Astrocyte (in vitro differentiated cells and primary cell): ENCODE measurements around the gene DXO. TPM values are rescaled to one million over a fixed set of nuclear protein-coding genes. Genes with fewer than 3 reads are reported as not detected.

Experiments
- DNase-seq: peaks from one replicate; pipeline ENCODE4 v3.0.0-alpha.2; 2010; ENCODE audit warnings: low read depth
- FAIRE-seq: peaks from 2 replicates; lab custom pipeline; 2011; peaks lifted over from hg19 to GRCh38; lab: Jason Lieb, UNC
- H2AFZ ChIP-seq: 2 replicates; pipeline ENCODE4 v1.6.0; 2012; ENCODE audit warnings: low read depth, low read length, inconsistent platforms
- H3K27ac ChIP-seq: 2 replicates; pipeline ENCODE4 v1.5.1; 2011; ENCODE audit warnings: low read depth, low read length, inconsistent platforms
- H3K27me3 ChIP-seq: 2 replicates; pipeline ENCODE4 v1.6.0; 2011; ENCODE audit warnings: low read length, inconsistent platforms; ENCODE audit not compliant: insufficient read depth
- H3K36me3 ChIP-seq: 2 replicates; pipeline ENCODE4 v1.5.1; 2011; ENCODE audit warnings: low read length, inconsistent platforms; ENCODE audit not compliant: insufficient read depth
- H3K4me1 ChIP-seq: 2 replicates; pipeline ENCODE4 v1.5.1; 2011; ENCODE audit warnings: low read length, inconsistent platforms; ENCODE audit not compliant: insufficient read depth
- H3K4me2 ChIP-seq: 2 replicates; pipeline ENCODE4 v1.6.0; 2012; ENCODE audit warnings: low read length, inconsistent platforms
- H3K4me3 ChIP-seq: 2 replicates; pipeline ENCODE4 v1.5.1; 2011; ENCODE audit warnings: low read depth, mild to moderate bottlenecking, low read length, inconsistent platforms; ENCODE audit not compliant: insufficient read depth
- H3K79me2 ChIP-seq: 2 replicates; pipeline ENCODE4 v1.6.0; 2012; ENCODE audit warnings: mild to moderate bottlenecking, low read length, inconsistent platforms; ENCODE audit not compliant: insufficient read depth
- H3K9ac ChIP-seq: 2 replicates; pipeline ENCODE4 v1.6.0; 2012; ENCODE audit warnings: mild to moderate bottlenecking, low read length, inconsistent platforms
- H3K9me3 ChIP-seq: 2 replicates; pipeline ENCODE4 v1.5.1; 2012; ENCODE audit warnings: low read depth, mild to moderate bottlenecking, low read length, inconsistent platforms; ENCODE audit not compliant: insufficient read depth
- H4K20me1 ChIP-seq: 2 replicates; pipeline ENCODE4 v1.6.0; 2012; ENCODE audit warnings: low read length, inconsistent platforms; ENCODE audit not compliant: insufficient read depth
- H3K27ac Mint-ChIP-seq: one replicate; pipeline ENCODE4 v1.8.0; 2021; ENCODE audit warnings: mild to moderate bottlenecking, mixed read lengths; ENCODE audit not compliant: unreplicated experiment
- H3K27me3 Mint-ChIP-seq: one replicate; pipeline ENCODE4 v1.8.0; 2021; ENCODE audit warnings: low read depth, mixed read lengths; ENCODE audit not compliant: unreplicated experiment
- H3K36me3 Mint-ChIP-seq: one replicate; pipeline ENCODE4 v1.8.0; 2021; ENCODE audit warnings: low read depth, mixed read lengths; ENCODE audit not compliant: unreplicated experiment
- H3K4me1 Mint-ChIP-seq: one replicate; pipeline ENCODE4 v1.8.0; 2021; ENCODE audit warnings: low read depth, mixed read lengths; ENCODE audit not compliant: unreplicated experiment
- H3K4me3 Mint-ChIP-seq: one replicate; pipeline ENCODE4 v1.8.0; 2021; ENCODE audit warnings: mild to moderate bottlenecking, moderate library complexity, mixed read lengths; ENCODE audit not compliant: unreplicated experiment
- H3K9me3 Mint-ChIP-seq: one replicate; pipeline ENCODE4 v1.8.0; 2021; ENCODE audit warnings: mild to moderate bottlenecking, mixed read lengths; ENCODE audit not compliant: unreplicated experiment
- EZH2 ChIP-seq: IDR thresholded peaks from 2 replicates; pipeline ENCODE4 v1.6.1; 2012; ENCODE audit warnings: mild to moderate bottlenecking, low read length, inconsistent platforms; ENCODE audit not compliant: insufficient read depth
- total RNA-seq: library from RNA; stranded (reverse); gene quantifications from 2 replicates; pipeline ENCODE4 v1.2.1, GENCODE V29; 2021
- TF ChIP-seq, protein P1 (sequence below): IDR thresholded peaks from 2 replicates; pipeline ENCODE4 v1.5.1; 2011; ENCODE audit warnings: low read depth, mild to moderate bottlenecking, inconsistent platforms, low read length, moderate library complexity; ENCODE audit not compliant: insufficient read depth

DXO gene
- total RNA-seq, 1 donor from 2014 or later: 12.6 TPM

DNA sequence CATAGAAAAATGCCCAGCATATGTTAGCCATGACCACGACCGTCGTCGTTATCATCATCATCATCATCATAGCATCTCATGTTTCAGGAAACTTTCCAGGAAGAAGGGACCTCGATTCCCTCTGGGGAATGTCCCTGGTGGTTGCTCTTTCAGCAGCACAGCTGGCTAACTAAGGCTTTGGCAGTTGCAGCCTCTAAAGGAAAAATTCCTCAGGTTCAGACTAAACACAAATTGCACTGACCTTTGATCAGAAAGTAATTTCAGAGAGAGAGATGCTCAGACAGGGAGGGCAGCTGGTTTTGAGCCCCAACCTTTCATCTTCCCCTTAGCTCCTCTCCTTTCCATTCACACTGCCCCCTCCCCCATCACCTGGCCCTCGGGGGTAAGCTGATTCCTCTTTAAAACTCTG, 31.7 kb downstream of the DXO start:
- H2AFZ ChIP-seq: no peak overlapping the region
- H3K27ac Mint-ChIP-seq: peak overlapping the region; percentile 84
- peaks cover 14% of the 10 kb centered on the region for H3K27me3 ChIP-seq
- peaks cover 8% of the 10 kb centered on the region for H3K4me1 Mint-ChIP-seq
- H3K36me3 Mint-ChIP-seq: no peaks in the 10 kb centered on the region
- H3K9ac ChIP-seq: no peak overlapping the region
- FAIRE-seq: no peak
- no peaks in the 10 kb centered on the region for H3K36me3 ChIP-seq
- peak; percentile 7 for DNase-seq
- H3K4me1 ChIP-seq: peaks cover under 1% of the 10 kb centered on the region
- H3K9me3 ChIP-seq: no peaks in the 10 kb centered on the region
- no peak overlapping the region for H3K4me2 ChIP-seq
- H3K4me3 ChIP-seq: no peak overlapping the region
- TF ChIP-seq EZH2: no peak
- TF ChIP-seq, protein P1, sequence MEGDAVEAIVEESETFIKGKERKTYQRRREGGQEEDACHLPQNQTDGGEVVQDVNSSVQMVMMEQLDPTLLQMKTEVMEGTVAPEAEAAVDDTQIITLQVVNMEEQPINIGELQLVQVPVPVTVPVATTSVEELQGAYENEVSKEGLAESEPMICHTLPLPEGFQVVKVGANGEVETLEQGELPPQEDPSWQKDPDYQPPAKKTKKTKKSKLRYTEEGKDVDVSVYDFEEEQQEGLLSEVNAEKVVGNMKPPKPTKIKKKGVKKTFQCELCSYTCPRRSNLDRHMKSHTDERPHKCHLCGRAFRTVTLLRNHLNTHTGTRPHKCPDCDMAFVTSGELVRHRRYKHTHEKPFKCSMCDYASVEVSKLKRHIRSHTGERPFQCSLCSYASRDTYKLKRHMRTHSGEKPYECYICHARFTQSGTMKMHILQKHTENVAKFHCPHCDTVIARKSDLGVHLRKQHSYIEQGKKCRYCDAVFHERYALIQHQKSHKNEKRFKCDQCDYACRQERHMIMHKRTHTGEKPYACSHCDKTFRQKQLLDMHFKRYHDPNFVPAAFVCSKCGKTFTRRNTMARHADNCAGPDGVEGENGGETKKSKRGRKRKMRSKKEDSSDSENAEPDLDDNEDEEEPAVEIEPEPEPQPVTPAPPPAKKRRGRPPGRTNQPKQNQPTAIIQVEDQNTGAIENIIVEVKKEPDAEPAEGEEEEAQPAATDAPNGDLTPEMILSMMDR: no peak
- H3K9me3 Mint-ChIP-seq: no peaks in the 10 kb centered on the region
- no peak overlapping the region for H3K4me3 Mint-ChIP-seq
- H3K79me2 ChIP-seq: no peaks in the 10 kb centered on the region
- peaks cover 34% of the 10 kb centered on the region for H3K27me3 Mint-ChIP-seq
- H3K27ac ChIP-seq: no peak overlapping the region
- H4K20me1 ChIP-seq: no peaks in the 10 kb centered on the region

DNA sequence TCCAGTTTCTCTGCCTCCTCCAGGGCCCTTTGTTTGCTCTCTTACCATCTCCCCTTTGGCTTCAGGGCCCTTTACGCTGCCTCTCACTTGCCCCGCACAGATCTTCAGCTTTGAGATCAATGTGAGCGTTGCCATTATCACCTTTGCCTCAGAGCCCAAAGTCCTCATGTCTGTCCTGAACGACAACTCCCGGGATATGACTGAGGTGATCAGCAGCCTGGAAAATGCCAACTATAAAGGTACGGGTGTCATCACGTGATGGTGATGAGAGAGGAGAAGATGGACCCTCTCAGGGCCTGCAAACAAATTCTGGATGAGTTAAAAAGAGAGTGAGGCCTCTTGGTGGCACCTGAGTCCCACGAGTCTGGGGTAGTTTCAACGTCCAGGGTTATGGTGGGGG, 36.1 kb downstream of the DXO start:
- Histone ChIP-seq H3K4me1 (no peaks in the 10 kb centered on the region), H3K36me3 (no peaks in the 10 kb centered on the region), H3K79me2 (no peaks in the 10 kb centered on the region), H2AFZ (no peak overlapping the region), H3K4me3 (no peak overlapping the region), H3K4me2 (no peak overlapping the region), H3K27me3 (peaks cover 5% of the 10 kb centered on the region), H4K20me1 (no peaks in the 10 kb centered on the region), H3K9ac (no peak overlapping the region), H3K27ac (no peak overlapping the region), H3K9me3 (no peaks in the 10 kb centered on the region)
- H3K4me1 Mint-ChIP-seq: peaks cover 5% of the 10 kb centered on the region
- FAIRE-seq (no peak), DNase-seq (no peak)
- peaks cover 7% of the 10 kb centered on the region for H3K36me3 Mint-ChIP-seq
- peaks cover 5% of the 10 kb centered on the region for H3K9me3 Mint-ChIP-seq
- no peak overlapping the region for H3K27ac Mint-ChIP-seq
- peaks cover 28% of the 10 kb centered on the region for H3K27me3 Mint-ChIP-seq
- no peak overlapping the region for H3K4me3 Mint-ChIP-seq
- TF ChIP-seq, protein P1: no peak
- TF ChIP-seq EZH2: no peak

DNA sequence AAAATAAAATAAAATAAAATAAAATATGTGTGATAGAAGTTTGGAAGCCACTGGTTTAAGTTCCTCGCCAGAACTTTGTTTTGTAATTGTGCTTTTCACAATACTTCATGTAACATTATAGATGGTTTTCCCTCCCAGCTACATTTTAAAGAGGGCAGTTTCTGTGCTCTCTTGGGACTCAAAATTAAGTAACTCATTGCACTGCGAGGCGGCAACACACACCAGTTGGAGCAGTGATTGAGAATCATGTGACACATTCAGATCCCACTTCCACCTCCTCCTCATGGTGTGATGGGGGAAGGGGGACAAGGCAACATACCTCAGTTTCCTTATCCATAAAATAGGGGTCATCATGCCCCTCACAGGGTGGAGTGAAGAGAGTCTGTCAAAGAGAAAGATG, 36.9 kb downstream of the DXO start:
- Mint-ChIP-seq H3K36me3 (peaks cover 7% of the 10 kb centered on the region), H3K9me3 (peaks cover 6% of the 10 kb centered on the region), H3K27ac (no peak overlapping the region), H3K27me3 (peaks cover 29% of the 10 kb centered on the region), H3K4me3 (no peak overlapping the region), H3K4me1 (no peaks in the 10 kb centered on the region)
- FAIRE-seq (no peak), DNase-seq (no peak)
- Histone ChIP-seq H3K27ac (no peak overlapping the region), H3K9ac (no peak overlapping the region), H3K4me1 (no peaks in the 10 kb centered on the region), H3K79me2 (no peaks in the 10 kb centered on the region), H3K27me3 (peaks cover 5% of the 10 kb centered on the region), H3K4me3 (no peak overlapping the region), H3K9me3 (no peaks in the 10 kb centered on the region), H3K4me2 (no peak overlapping the region), H3K36me3 (no peaks in the 10 kb centered on the region), H2AFZ (no peak overlapping the region), H4K20me1 (no peaks in the 10 kb centered on the region)
- no peak for TF ChIP-seq EZH2
- TF ChIP-seq, protein P1: no peak
